Mesenteric fat pad (tissue), 1 donor: Measurements from ENCODE around the gene TPRKB. TPM values are rescaled to one million over a fixed set of nuclear protein-coding genes. Genes with fewer than 3 reads are reported as not detected.
"Not testable (repeated sequence)": the region's sequence is repeated elsewhere in the genome, so short reads cannot be mapped to it uniquely, and the experiment has no call there.

ENCODE experiments used
- DNase-seq: peaks from one replicate; pipeline ENCODE4 v3.0.0-alpha.2; 2020; ENCODE audit warnings: low spot score
- total RNA-seq: library from RNA; stranded (reverse); fragmentation: NEBNext Ultra II Directional; extraction: Animal tissue kit (Norgen Biotek cat#: 25700); gene quantifications from one replicate; pipeline ENCODE4 v1.2.1, GENCODE V29; 2021
- donor health status: DM: yes; HTN: yes; CAD: no.

Gene TPRKB
- total RNA-seq, 1 donor from 2014 or later: 22.1 TPM

GRCh38 chr2:73740767-73741166, 3.6 kb upstream of the TPRKB start:
- DNase-seq: no peak

GRCh38 chr2:73739101-73739500, 2.0 kb upstream of the TPRKB start:
- no peak for DNase-seq

- no peak for DNase-seq
These were observed 767 bp downstream of the TPRKB start for GRCh38 chr2:73736378-73736777.

GRCh38 chr2:73730810-73731209, 6.3 kb downstream of the TPRKB start:
- no peak for DNase-seq

- DNase-seq: no peak
These were observed 8.4 kb downstream of the TPRKB start for GRCh38 chr2:73728711-73729110.

GRCh38 chr2:73728043-73728442, 9.1 kb downstream of the TPRKB start:
- no peak for DNase-seq

DNA sequence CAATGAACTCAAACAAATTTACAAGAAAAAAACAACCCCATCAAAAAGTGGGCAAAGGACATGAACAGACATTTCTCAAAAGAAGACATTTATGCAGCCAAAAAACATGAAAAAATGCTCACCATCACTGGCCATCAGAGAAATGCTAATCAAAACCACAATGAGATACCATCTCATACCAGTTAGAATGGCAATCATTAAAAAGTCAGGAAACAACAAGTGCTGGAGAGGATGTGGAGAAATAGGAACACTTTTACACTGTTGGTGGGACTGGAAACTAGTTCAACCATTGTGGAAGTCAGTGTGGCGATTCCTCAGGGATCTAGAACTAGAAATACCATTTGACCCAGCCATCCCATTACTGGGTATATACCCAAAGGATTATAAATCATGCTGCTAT, 10.5 kb downstream of the TPRKB start:
- DNase-seq: not testable (repeated sequence)

- no peak for DNase-seq
These were observed 18.1 kb downstream of the TPRKB start for GRCh38 chr2:73718851-73719621.

- DNase-seq: no peak
These were observed 18.7 kb downstream of the TPRKB start for GRCh38 chr2:73718421-73718820.

GRCh38 chr2:73717695-73718094, 19.4 kb downstream of the TPRKB start:
- not testable (repeated sequence) for DNase-seq

DNA sequence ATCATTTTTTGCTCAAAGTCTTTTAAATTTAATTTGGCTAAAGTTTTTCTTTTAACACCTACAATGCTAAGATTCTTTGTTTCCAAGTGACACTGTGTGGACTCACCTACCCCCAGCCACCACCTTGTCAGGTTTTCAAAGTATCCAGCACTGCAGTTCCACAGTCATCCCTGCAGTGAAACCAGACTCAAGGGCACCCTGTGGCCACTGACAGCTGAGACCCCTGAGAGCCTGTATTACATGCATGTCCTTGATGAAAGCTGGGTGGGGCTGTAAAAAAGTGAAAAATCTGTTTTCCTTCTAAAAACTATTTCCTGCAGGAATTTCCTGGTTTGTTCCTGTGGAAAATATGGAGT, 19.9 kb downstream of the TPRKB start:
- DNase-seq: no peak

- DNase-seq: no peak
These were observed 20.4 kb downstream of the TPRKB start for GRCh38 chr2:73716543-73717250.

DNA sequence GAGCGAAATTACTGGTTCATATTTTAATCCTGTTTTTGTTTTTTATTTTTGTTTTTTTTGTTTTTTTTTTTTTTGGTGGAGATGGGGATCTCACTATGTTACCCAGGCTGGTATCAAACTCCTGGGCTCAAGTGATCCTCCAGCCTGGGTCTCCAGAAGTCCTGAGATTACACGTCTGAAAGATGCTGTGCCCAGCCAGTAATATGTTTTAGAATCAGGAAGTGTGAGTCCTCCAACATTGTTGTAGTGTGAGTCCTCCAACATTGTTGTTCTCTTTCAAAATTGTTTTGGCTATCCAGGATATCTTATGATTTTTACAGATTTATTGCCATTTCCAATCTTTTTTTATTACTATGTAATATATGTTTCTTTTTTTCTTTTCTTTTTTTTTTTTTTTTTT, 23.1 kb downstream of the TPRKB start:
- no peak for DNase-seq

DNA sequence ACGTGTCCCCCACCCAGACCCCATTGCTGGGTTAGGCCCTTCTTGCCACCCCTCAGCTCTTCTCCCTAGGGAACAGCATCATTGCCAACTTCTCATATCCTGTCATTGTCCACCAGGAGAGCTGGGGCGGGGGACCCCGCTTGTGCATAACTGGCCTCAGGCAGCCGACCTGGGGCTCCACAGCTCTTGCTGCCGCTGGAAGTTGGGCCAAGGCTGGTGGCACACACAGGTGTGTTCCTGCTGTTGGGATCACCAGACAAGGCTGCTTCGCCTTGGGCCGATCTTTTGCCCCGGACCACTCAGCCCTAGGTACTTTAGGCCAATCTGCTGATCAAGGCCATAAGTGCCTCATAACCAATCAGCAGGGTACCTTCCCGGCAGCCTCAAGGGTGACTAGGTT, 28.6 kb downstream of the TPRKB start:
- no peak for DNase-seq

GRCh38 chr2:73707636-73708035, 29.5 kb downstream of the TPRKB start:
- DNase-seq: no peak

DNA sequence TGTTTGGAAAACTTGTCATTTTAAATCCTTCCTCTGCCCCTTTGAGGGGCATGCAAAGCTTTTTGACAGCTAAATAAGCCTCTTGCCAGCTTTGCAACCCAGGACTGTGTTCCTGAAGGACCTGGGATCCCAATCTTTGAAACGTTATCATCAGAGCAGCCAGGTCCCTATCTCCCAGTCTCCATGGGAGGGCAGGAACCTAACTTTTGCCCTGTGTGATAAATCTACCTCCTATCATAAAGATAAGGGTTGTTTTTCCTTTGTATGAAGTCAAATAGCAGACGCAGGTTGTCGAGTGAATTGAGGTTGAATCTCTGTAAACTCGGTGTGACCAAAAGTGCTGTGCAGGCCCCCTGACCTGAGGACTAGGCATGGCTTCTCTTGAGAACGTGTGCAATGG, 30.1 kb downstream of the TPRKB start:
- no peak for DNase-seq

DNA sequence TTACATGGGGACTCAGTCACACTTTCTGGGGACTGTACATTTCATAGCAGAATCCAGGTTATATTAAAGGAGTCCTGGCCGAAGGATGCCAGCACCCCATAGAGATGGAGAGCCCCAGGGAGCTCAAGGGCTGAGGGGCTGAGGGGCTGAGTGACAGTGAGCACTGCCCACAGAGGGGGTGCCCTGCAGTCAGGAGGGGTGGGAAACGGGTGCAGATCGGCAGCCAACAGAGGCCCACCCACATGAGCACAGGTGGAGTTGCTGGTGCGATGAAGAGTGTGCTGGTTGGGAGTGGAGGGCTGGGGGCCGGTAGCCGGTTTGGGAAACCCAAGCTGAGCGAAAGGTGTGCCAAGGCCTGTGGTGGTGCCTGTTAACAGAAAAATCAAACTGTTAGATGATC, 32.1 kb downstream of the TPRKB start:
- DNase-seq: no peak

GRCh38 chr2:73704285-73704684, 32.9 kb downstream of the TPRKB start:
- DNase-seq: no peak

- no peak for DNase-seq
These were observed 33.5 kb downstream of the TPRKB start for GRCh38 chr2:73703675-73704074.

GRCh38 chr2:73702852-73703493, 34.2 kb downstream of the TPRKB start:
- not testable (repeated sequence) for DNase-seq

DNA sequence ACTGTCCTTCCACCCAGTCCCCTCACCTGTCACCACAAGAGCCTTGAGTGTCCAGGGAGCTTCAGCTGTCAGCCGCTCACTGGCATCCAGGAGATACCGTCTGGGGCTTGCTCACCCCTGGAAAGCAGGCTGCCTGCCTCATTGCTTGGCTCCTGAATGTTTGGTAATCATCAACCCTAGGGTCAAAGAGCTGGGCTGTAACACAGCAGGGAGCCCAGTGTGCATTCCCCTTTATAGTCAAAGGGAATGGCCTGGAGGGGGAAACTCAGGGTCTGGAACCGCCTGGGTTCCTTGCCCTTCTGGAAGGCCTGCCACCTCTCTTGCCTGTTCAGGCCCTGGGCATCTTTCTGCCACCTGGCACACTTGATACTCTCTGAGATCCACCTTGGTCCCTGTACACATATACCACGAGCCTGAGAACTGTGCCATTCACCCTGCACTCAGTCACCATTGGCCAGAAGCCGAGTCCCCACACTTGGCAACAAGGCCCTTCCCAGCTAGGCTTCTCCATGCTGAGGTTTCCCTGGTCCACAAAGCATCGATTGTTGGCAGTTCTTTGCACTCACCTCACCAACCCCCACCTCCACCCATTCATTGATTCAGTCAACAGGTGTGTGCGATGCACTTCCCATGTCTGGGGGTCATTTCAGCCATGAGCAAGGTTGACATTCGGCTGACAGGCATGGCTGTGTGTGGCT, 35.0 kb downstream of the TPRKB start:
- DNase-seq: no peak

- not testable (repeated sequence) for DNase-seq
These were observed 35.7 kb downstream of the TPRKB start for GRCh38 chr2:73701448-73701765.
